K562 (cell line): ENCODE data around the gene CDK4. TPM values are rescaled to one million over a fixed set of nuclear protein-coding genes. Genes with fewer than 3 reads are reported as not detected.

Source experiments
- CBX1 ChIP-seq: sonication (generic); IDR thresholded peaks from 2 replicates; pipeline ENCODE4 v1.6.1; 2016; ENCODE audit warnings: antibody characterized with exemption, low read depth, mild to moderate bottlenecking
- HDAC8 ChIP-seq: fragments of 450-650 bp; IDR thresholded peaks from 2 replicates; pipeline ENCODE4 v1.6.1; 2016; ENCODE audit warnings: mild to moderate bottlenecking, missing genetic modification characterization, moderate library complexity, missing compliant biosample characterization
- KDM4B ChIP-seq, 2 experiments: fragments of 450-650 bp in 1 of 2; sonication (generic) in 1 of 2; IDR thresholded peaks; 2 replicates each; pipeline ENCODE4 v1.6.1; 2016 to 2017; ENCODE audit warnings: borderline replicate concordance in 2 of 2, antibody characterized with exemption in 1 of 2, low read depth in 1 of 2, mild to moderate bottlenecking in 1 of 2
- POLR2G ChIP-seq: fragments of 200-400 bp; formaldehyde crosslinking; IDR thresholded peaks from 2 replicates; pipeline ENCODE4 v1.6.1; 2017; ENCODE audit warnings: low read depth, mild to moderate bottlenecking, antibody characterized with exemption, low read length, moderate library complexity
- PTTG1 ChIP-seq: fragments of 450-650 bp; IDR thresholded peaks from 2 replicates; pipeline ENCODE4 v1.6.1; 2016; ENCODE audit warnings: low read depth, mild to moderate bottlenecking, missing genetic modification characterization, missing compliant biosample characterization
- TAF9B ChIP-seq: fragments of 450-650 bp; IDR thresholded peaks from 2 replicates; pipeline ENCODE4 v1.6.1; 2018; ENCODE audit warnings: mild to moderate bottlenecking; ENCODE audit not compliant: partially characterized antibody
- TEAD1 ChIP-seq, 2 experiments: fragments of 450-650 bp in 1 of 2; sonication (generic) in 1 of 2; formaldehyde crosslinking; IDR thresholded peaks; 2 replicates each; pipeline versions ENCODE4 v1.4.0 to v1.8.0; 2020 to 2022; ENCODE audit warnings: mild to moderate bottlenecking in 2 of 2, missing genetic modification reagents in 1 of 2
- ZNF436 ChIP-seq: fragments of 250-450, 450-650 bp; sonication (Bioruptor Pico); formaldehyde crosslinking; IDR thresholded peaks from 2 replicates; pipeline ENCODE4 v1.7.0; 2020; ENCODE audit warnings: mild to moderate bottlenecking
- ZNF561 ChIP-seq: fragments of 450-650 bp; formaldehyde crosslinking; conservative IDR thresholded peaks from 2 replicates; pipeline ENCODE4 v1.4.0; 2020; ENCODE audit warnings: mild to moderate bottlenecking, moderate library complexity
- ZSCAN29 ChIP-seq: fragments of 450-650 bp; IDR thresholded peaks from 2 replicates; pipeline ENCODE4 v1.6.1; 2017
- polyA plus RNA-seq, 8 experiments: library from polyadenylated mRNA; depleted of rRNA in 4 of 8; stranded (reverse) in 5 of 8; unstranded in 3 of 8; fragments of >200 nt; fragmentation: Nextera tagmentation in 2 of 8; fragmentation: Illumina TruSeq in 1 of 8; extraction: Ambion mirVana in 2 of 8; extraction: Trizol in 1 of 8; gene quantifications; 2 replicates each; pipeline versions ENCODE4 v1.2.1 to v1.2.3, GENCODE V29; 2011 to 2014; ENCODE audit warnings: inconsistent platforms in 1 of 8, missing spikeins in 1 of 8
- total RNA-seq, 7 experiments: library from RNA; depleted of rRNA in 6 of 7; stranded (reverse); fragments of >200 nt in 6 of 7; fragmentation: Illumina TruSeq in 2 of 7; extraction: Trizol in 2 of 7; gene quantifications; 2 replicates each; pipeline versions ENCODE4 v1.2.1 to v1.2.3, GENCODE V29; 2011 to 2021; ENCODE audit warnings: low replicate concordance in 1 of 7
- TF ChIP-seq, protein P1 (sequence below): sonication (generic); formaldehyde crosslinking; IDR thresholded peaks from 2 replicates; pipeline ENCODE4 v1.8.0; 2023; ENCODE audit warnings: missing genetic modification reagents, mild to moderate bottlenecking, borderline replicate concordance
- TF ChIP-seq, protein P2 (sequence below): fragments of 450-650 bp; IDR thresholded peaks from 2 replicates; pipeline ENCODE4 v1.6.1; 2017; ENCODE audit warnings: antibody characterized with exemption, mild to moderate bottlenecking
- TF ChIP-seq, protein P3 (sequence below): sonication (generic); formaldehyde crosslinking; IDR thresholded peaks from 2 replicates; pipeline ENCODE4 v1.8.0; 2022; ENCODE audit warnings: mild to moderate bottlenecking, missing genetic modification reagents, borderline replicate concordance

CDK4 gene
- total and polyA plus RNA-seq, 9 of the 15 experiments (the other 6 are each of a cell fraction or from before 2014, with no cell fraction given), result 37.8 to 436 (median 238) TPM

DNA sequence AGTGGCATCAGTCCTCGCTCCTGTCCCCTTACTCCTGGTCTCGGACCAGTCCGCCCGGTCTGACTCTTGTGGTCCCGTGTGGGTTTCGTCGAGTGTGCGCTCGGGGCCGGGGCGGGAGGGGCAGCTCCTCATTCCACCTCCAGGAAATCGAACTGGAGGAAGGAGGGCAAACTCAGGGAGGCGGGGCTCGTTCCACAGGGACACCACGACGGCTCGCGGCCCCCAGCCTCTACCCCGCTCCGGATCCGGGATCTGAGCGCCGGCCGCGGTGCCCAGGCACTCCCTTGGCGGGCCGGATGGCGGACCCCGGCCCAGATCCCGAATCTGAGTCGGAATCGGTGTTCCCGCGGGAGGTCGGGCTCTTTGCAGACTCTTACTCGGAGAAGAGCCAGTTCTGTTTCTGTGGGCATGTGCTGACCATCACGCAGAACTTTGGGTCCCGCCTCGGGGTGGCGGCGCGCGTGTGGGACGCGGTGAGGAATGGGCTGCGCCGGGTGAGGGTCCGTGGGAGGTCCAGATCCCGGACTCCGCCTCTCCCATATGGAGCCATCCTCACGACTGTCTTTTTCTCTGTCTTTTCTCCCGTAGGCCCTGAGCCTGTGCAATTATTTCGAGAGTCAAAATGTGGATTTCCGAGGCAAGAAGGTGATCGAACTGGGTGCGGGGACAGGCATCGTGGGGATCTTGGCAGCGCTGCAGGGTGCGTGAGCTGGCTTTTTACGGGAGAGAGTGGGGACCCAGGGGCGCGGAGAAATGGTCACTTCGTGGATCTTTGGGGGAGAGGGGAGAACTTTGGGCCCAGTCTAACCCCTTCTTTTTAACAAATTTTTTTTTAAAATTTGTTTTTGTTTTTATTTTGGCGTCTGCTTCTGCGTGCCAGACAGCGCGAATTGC is 20.6 kb upstream of the CDK4 start, which contains the start of gene EEF1AKMT3 (continued):
- TF ChIP-seq, protein P1, sequence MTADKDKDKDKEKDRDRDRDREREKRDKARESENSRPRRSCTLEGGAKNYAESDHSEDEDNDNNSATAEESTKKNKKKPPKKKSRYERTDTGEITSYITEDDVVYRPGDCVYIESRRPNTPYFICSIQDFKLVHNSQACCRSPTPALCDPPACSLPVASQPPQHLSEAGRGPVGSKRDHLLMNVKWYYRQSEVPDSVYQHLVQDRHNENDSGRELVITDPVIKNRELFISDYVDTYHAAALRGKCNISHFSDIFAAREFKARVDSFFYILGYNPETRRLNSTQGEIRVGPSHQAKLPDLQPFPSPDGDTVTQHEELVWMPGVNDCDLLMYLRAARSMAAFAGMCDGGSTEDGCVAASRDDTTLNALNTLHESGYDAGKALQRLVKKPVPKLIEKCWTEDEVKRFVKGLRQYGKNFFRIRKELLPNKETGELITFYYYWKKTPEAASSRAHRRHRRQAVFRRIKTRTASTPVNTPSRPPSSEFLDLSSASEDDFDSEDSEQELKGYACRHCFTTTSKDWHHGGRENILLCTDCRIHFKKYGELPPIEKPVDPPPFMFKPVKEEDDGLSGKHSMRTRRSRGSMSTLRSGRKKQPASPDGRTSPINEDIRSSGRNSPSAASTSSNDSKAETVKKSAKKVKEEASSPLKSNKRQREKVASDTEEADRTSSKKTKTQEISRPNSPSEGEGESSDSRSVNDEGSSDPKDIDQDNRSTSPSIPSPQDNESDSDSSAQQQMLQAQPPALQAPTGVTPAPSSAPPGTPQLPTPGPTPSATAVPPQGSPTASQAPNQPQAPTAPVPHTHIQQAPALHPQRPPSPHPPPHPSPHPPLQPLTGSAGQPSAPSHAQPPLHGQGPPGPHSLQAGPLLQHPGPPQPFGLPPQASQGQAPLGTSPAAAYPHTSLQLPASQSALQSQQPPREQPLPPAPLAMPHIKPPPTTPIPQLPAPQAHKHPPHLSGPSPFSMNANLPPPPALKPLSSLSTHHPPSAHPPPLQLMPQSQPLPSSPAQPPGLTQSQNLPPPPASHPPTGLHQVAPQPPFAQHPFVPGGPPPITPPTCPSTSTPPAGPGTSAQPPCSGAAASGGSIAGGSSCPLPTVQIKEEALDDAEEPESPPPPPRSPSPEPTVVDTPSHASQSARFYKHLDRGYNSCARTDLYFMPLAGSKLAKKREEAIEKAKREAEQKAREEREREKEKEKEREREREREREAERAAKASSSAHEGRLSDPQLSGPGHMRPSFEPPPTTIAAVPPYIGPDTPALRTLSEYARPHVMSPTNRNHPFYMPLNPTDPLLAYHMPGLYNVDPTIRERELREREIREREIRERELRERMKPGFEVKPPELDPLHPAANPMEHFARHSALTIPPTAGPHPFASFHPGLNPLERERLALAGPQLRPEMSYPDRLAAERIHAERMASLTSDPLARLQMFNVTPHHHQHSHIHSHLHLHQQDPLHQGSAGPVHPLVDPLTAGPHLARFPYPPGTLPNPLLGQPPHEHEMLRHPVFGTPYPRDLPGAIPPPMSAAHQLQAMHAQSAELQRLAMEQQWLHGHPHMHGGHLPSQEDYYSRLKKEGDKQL (CRISPR knock-in tag), result 0 out of 2 replicates have a peak, but pooled peaks have one; percentile 48
- TF ChIP-seq KDM4B (IDR thresholded peaks at IDR 0.05; ENCODE audit: borderline replicate concordance in 2 of 2, low read depth in 1 of 2) (no peak), CBX1 (0 out of 2 replicates have a peak, but pooled peaks have one; percentile 54), ZNF436 (CRISPR knock-in tag) (no peak), POLR2G (peak; percentile 80), HDAC8 (tag) (no peak), ZNF561 (CRISPR knock-in tag) (no peak), ZSCAN29 (no peak), TEAD1 (CRISPR knock-in tag; IDR thresholded peaks at IDR 0.05) (no peak; a peak in 1 of 4 replicates), PTTG1 (tag) (no peak), TAF9B (no peak)
- TF ChIP-seq, protein P2, sequence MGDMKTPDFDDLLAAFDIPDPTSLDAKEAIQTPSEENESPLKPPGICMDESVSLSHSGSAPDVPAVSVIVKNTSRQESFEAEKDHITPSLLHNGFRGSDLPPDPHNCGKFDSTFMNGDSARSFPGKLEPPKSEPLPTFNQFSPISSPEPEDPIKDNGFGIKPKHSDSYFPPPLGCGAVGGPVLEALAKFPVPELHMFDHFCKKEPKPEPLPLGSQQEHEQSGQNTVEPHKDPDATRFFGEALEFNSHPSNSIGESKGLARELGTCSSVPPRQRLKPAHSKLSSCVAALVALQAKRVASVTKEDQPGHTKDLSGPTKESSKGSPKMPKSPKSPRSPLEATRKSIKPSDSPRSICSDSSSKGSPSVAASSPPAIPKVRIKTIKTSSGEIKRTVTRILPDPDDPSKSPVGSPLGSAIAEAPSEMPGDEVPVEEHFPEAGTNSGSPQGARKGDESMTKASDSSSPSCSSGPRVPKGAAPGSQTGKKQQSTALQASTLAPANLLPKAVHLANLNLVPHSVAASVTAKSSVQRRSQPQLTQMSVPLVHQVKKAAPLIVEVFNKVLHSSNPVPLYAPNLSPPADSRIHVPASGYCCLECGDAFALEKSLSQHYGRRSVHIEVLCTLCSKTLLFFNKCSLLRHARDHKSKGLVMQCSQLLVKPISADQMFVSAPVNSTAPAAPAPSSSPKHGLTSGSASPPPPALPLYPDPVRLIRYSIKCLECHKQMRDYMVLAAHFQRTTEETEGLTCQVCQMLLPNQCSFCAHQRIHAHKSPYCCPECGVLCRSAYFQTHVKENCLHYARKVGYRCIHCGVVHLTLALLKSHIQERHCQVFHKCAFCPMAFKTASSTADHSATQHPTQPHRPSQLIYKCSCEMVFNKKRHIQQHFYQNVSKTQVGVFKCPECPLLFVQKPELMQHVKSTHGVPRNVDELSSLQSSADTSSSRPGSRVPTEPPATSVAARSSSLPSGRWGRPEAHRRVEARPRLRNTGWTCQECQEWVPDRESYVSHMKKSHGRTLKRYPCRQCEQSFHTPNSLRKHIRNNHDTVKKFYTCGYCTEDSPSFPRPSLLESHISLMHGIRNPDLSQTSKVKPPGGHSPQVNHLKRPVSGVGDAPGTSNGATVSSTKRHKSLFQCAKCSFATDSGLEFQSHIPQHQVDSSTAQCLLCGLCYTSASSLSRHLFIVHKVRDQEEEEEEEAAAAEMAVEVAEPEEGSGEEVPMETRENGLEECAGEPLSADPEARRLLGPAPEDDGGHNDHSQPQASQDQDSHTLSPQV, result peak; percentile 68; the same call in 1 of the 2 replicates
- TF ChIP-seq, protein P3, sequence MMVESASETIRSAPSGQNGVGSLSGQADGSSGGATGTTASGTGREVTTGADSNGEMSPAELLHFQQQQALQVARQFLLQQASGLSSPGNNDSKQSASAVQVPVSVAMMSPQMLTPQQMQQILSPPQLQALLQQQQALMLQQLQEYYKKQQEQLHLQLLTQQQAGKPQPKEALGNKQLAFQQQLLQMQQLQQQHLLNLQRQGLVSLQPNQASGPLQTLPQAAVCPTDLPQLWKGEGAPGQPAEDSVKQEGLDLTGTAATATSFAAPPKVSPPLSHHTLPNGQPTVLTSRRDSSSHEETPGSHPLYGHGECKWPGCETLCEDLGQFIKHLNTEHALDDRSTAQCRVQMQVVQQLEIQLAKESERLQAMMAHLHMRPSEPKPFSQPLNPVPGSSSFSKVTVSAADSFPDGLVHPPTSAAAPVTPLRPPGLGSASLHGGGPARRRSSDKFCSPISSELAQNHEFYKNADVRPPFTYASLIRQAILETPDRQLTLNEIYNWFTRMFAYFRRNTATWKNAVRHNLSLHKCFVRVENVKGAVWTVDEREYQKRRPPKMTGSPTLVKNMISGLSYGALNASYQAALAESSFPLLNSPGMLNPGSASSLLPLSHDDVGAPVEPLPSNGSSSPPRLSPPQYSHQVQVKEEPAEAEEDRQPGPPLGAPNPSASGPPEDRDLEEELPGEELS, result no peak; the same call in 1 of the 2 replicates
